NOMO-1 (cell line): ENCODE data around the gene SHC3.

ENCODE experiments used
- DNase-seq, 2 experiments: peaks; one replicate each; lab custom pipeline; 2025; ENCODE audit not compliant: unreplicated experiment in 2 of 2; lab: John Stamatoyannopoulos, UW

Gene SHC3

DNA sequence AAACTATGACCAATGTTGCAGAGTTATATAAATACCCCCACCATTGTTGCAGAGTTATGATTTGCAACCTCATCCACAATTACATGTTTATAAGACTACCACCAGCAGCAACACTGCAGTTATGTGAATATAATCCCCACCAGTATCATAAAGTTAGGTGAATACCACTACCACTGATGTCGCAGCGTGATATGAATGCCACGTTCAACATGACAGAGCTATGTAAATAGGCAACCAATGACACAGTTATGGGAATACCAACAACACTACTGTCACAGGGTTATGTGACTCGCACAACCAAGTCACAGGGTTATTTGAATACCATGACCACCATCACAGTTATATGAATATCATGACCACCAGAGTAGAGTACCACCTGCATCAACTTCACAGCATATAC lies 63.9 kb downstream of the SHC3 start:
- no peak for DNase-seq

DNA sequence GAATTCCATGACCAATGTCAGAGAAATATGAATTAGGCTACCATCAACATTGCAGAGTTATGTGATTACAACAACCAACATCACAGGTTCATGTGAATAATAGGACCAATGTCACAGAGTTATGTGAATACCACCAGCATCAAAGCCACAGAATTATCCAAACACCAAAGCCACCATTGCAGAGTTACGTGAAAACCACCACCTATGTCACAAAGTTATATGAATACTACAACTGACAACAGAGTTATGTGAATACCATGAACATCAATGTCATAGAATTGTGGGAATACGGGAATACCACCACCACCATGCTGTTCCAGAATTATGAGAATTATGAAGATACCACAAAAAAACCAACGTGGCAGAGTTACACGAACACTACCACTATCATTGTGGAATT lies 64.8 kb downstream of the SHC3 start:
- no peak for DNase-seq

DNA sequence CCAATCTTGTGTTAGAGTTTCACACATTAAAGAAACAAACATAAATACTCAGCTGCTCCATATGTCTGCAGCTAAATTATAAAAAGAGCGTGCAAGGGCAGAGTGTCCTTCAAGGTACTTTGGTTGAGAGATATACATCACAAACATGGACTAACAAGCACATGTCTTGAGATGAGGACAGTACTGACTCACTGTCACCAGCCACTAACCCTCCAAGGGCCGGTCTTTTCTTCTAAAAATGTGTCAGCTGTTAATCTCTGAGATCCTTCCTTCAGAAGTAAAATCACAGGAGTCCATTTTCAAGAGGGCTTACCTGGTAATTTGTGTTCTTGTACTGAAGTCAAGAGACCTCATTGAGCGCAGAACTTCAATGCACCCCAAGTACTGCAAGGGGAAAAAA lies 66.4 kb downstream of the SHC3 start:
- DNase-seq, result no peak

GRCh38 chr9:89109666-89110065 lies 69.0 kb downstream of the SHC3 start:
- DNase-seq, result no peak

GRCh38 chr9:89107406-89107805 lies 71.2 kb downstream of the SHC3 start:
- no peak for DNase-seq

DNA sequence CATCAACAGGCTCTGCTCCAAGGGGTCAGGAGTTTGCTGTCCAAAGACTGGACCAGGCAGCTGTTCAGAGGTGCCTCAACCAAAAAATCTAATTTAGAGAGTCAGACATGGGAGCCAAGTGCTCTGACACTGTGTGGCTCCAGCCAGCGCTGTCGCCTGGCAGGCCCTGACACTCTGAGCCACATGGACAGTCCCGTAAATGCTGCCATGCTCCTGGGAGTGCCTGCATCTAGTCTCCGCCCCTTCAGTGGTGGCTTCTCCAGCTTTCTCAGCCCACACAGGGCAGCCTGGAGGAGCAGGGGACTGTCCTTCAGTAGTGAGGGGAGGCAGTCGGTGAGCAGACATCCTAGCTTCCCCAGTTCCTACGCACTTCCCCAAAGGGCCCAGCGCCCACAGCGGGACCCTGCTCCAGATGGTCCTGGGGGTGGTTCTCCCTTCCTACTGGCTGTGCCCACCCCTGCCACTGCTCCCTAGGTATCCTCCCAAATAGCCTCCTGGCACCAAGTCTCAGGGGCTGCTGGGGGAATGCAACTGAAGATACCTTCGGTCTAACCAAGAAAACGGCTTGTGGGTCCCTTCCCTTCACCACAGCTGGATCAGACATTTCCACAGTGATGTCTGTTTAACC lies 72.3 kb downstream of the SHC3 start:
- DNase-seq, result no peak

- DNase-seq, result no peak
Observed at GRCh38 chr9:89104821-89105220, 73.8 kb downstream of the SHC3 start.

DNA sequence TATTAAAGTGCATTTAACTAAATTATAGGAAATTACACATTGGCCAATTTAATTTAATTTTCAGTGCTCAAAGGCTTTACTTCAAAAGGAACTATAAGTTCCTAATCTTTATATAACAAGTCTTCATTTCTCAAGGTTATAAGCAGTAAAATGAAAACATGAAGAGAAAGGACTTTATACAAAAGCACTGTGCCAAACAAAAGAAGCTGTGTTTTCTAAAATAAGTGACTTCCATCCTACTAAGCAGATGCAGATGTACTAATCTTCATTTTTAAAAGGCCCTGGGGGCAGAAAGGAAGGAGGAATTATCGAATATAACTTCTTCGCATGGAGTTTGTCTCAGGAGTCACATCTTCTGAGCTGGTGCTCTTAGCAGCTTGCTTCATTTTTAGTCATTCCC lies 81.4 kb downstream of the SHC3 start:
- DNase-seq, result no peak

- DNase-seq, result no peak
Observed at GRCh38 chr9:89096807-89097206, 81.8 kb downstream of the SHC3 start.

GRCh38 chr9:89095761-89096528 lies 82.7 kb downstream of the SHC3 start:
- no peak for DNase-seq

DNA sequence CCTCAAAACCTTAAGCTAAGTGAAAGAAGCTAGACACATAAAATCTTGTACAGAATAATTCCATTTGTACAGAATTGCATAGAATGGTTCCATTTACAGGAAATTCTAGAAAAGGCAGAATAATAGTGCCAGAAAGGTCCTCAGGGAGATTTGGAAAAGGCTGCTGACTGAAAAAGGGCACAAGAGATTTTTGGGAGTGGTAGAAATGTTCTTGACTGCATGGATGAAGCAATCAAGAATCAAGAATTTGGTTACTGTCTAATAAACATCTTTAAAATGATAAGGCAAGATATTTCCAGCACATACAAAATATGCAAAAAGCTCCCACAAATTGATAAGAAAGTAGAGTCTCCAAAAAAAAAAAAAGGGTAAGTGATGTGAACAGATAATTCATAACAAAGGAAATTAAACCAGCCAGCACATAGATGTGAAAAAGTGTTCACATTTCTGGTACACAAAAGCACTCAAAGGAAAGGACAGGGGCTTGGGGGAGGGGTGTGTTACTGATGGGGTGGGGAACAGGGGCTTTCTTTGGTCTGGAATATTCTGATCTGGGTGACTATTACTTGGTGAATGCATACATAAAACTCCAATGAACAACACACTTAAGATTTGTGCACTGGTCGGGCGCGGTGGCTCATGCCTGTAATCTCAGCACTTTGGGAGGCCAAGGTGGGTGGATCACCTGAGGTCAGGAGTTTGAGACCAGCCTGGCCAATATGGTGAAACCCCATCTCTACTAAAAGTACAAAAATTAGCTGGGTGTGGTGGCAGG lies 85.2 kb downstream of the SHC3 start:
- DNase-seq, result no peak

- no peak for DNase-seq
Observed at GRCh38 chr9:89089176-89089575, 89.4 kb downstream of the SHC3 start.

GRCh38 chr9:89083626-89084025 lies 95.0 kb downstream of the SHC3 start:
- no peak for DNase-seq

- peak in 1 of 2 experiments; percentile 7 for DNase-seq
Observed at GRCh38 chr9:89080193-89080592, 98.4 kb downstream of the SHC3 start.

GRCh38 chr9:89079391-89079790 lies 99.2 kb downstream of the SHC3 start:
- no peak for DNase-seq

DNA sequence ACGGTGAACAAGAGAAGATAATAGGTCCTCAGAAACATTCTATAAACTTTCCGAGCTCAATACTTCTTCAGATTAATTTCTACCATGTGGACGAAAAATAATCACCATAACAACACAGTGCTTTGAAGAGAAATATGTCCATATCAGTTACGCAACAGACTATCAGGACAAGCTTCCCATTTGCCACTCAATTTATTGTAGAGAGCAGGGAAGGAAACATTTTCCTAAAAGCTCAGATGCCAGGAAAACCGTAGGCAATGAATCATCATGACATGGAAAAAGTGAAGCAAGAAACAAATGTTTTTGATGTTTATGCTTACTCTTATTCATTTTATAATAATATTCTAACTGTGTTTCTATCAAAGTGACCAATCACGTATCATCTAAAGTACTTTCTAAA lies 99.8 kb downstream of the SHC3 start:
- DNase-seq, result no peak

- no peak for DNase-seq
Observed at GRCh38 chr9:89078421-89078820, 100.2 kb downstream of the SHC3 start.

DNA sequence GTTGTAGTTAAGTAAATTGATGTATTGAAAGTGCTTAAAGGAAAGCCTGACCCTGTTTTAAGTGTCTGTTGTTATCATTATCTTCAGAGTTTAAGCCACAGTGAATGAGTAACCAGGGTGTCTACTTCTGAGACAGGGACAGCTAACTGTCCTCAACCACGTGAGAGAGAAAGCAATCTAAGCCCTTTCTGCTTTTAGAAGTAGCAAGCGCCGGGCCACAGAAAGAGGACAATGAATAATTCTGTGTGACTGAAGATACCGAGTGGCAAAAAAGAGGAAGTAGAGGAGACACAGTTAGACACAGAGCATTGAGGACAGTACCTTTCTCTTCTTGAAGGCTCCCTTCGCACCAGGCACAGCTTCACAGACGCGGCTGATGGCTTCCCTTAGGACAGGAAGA lies 101.1 kb downstream of the SHC3 start:
- DNase-seq, result peak; percentile 29 to 62

DNA sequence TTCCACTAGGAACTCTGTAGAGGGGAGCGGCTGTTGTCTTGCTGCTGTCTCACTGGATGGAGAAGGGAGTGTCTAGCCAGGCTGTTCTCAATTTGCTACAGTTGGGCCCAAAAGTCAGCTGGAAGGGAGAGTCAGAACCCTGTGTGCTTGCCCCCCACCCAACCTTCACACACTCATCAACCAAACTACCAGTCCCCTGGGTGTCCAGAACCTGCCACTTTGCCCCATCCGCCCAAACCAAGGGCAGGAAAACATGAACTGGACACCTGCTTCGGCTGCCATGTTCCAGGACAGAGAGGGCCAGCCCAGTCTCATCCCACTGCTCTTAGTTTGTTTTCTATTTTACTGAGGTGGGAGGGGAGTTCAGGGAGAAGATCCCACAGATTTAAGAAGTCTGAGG lies 105.2 kb downstream of the SHC3 start:
- no peak for DNase-seq

DNA sequence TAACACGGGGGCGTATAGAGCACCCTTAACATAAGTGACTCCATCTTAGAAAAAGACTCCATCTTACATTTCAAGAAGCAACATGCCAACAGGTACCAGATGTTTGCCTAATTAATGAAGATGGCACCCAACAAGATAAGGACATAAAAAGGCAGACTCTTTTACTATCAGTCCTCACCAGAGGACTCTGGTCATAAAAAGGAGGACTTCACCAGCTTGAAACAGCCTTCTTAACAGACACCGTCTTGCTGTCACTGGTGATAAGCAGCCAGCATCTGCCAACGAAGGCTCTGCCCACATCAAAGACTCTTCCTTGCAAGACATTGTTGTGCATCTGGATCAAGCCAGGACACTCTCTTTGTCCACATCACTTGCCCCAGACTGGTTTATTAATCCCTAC lies 107.0 kb downstream of the SHC3 start:
- no peak for DNase-seq

DNA sequence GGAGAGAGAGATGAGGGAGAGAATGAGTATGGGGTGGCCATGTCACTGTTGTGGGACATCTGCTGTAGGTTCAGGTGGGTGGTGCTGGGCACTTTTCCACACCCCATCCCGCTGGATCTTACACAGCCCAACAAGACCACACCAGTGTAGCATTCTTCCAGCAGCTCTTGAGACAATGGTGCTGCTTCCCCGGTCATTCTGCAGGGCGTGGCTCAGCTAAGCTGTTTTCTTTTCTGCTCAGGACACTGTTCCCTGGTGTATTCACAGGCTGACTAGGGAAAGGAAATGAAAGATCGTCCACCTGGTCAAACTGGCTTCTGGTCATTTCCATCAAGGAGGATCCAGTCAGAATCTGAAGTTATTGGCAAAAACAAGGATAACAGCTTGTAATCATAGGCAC lies 111.8 kb downstream of the SHC3 start:
- DNase-seq, result no peak

DNA sequence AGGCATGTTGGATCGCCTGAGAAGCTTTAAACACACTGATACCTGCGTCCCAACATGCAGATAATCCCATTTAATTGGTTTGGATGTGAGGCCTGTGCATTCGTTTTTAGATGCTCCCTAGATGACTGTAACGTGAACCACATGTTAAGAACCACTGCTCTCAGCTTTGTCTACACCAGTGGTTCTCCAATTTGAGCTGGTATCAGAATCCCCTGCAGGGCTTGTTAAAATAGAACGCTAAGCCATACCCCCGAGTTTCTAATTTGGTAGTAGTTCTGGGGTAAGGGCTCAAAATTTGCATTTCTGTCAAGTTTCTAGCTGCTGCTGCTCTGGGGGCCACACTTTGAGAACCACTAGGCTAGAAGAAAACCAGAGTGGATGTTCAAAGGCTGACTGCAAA lies 112.7 kb downstream of the SHC3 start:
- no peak for DNase-seq
